HCT116 (cell line): ENCODE results near the gene PCK2. TPM values are rescaled to one million over a fixed set of nuclear protein-coding genes. Genes with fewer than 3 reads are reported as not detected.
A peak's percentile ranks its signal among the peaks of the same experiment; 100 is the strongest.

Experiments used
- ATAC-seq: fragments of 200-7000 bp; cut with Tn5 transposase; 2 replicates; pipeline ENCODE4 v1.9.1; 2020; ENCODE audit warnings: mild to moderate bottlenecking, moderate library complexity
- BruUV-seq: library from RNA; stranded (reverse); fragments of 400-500 nt; replicated peaks from 2 replicates; lab custom pipeline; 2021; lab: Mats Ljungman, UMichigan
- CTCF ChIA-PET: fragments of 300-600 bp; sonication (Branson Sonifier 250); formaldehyde crosslinking; loops from one replicate; lab custom pipeline; 2021; ENCODE audit warnings: antibody characterized with exemption; lab: Charles Lee
- POLR2A ChIA-PET: fragments of 300-600, 350-600 bp; sonication (Branson Sonifier 250); formaldehyde crosslinking; loops from one replicate; lab custom pipeline; 2021; ENCODE audit warnings: antibody characterized with exemption; lab: Charles Lee
- RAD21 ChIA-PET, 2 experiments: fragments of 300-600 bp; sonication (Branson Sonifier 250); formaldehyde crosslinking; loops; one replicate each; lab custom pipeline; 2023; ENCODE audit warnings: low total read pairs in 2 of 2; ENCODE audit not compliant: uncharacterized antibody in 2 of 2, unreplicated experiment in 2 of 2, low non-redundant PET in 1 of 2; lab: Charles Lee
- DNase-seq: peaks from one replicate; pipeline ENCODE4 v3.0.0-alpha.2; 2010; ENCODE audit warnings: low read depth, low spot score
- H2AFZ ChIP-seq: fragments of 200-600 bp; shearing (Covaris generic), sonication (generic); 2 replicates; pipeline ENCODE4 v1.6.1; 2017; ENCODE audit warnings: low read depth, mixed run types, mixed read lengths, antibody characterized with exemption, low read length; ENCODE audit not compliant: poor library complexity, severe bottlenecking
- H3K27ac ChIP-seq: 2 replicates; pipeline ENCODE4 v1.5.1; 2012; ENCODE audit warnings: low read depth, low read length
- H3K27me3 ChIP-seq: fragments of 200-600 bp; sonication (generic); 2 replicates; pipeline ENCODE4 v1.6.1; 2016; ENCODE audit warnings: mixed run types, low read length, mixed read lengths; ENCODE audit not compliant: insufficient read depth
- H3K36me3 ChIP-seq, 2 experiments: fragments of 200-500 bp in 1 of 2; fragments of 200-600 bp in 1 of 2; sonication (Bioruptor generic) in 1 of 2; sonication (generic) in 1 of 2; 2 replicates each; pipeline versions ENCODE4 v1.5.1 to v1.6.1; 2014 to 2016; ENCODE audit warnings: low read length in 2 of 2, inconsistent platforms in 1 of 2, mixed read lengths in 1 of 2, mixed run types in 1 of 2; ENCODE audit not compliant: insufficient read depth in 2 of 2, control insufficient read depth in 1 of 2
- H3K4me1 ChIP-seq, 2 experiments: fragments of 200-600 bp in 1 of 2; sonication (generic) in 1 of 2; 2 replicates each; pipeline versions ENCODE4 v1.5.1 to v1.6.1; 2012 to 2017; ENCODE audit warnings: low read length in 2 of 2, inconsistent platforms in 1 of 2, mild to moderate bottlenecking in 1 of 2, mixed read lengths in 1 of 2, mixed run types in 1 of 2, moderate library complexity in 1 of 2; ENCODE audit not compliant: insufficient read depth in 2 of 2, control insufficient read depth in 1 of 2
- H3K4me2 ChIP-seq: fragments of 200-600 bp; sonication (generic); 2 replicates; pipeline ENCODE4 v1.6.1; 2017; ENCODE audit warnings: mixed run types, low read length, mixed read lengths
- H3K4me3 ChIP-seq, 2 experiments: fragments of 200-600 bp in 1 of 2; sonication (generic) in 1 of 2; replicated peaks in 1 of 2; 2 replicates each; pipeline ENCODE4 v1.5.1; 2011 to 2016; ENCODE audit warnings: low read length in 2 of 2, control low read depth in 1 of 2, low read depth in 1 of 2, mild to moderate bottlenecking in 1 of 2, mixed read lengths in 1 of 2, mixed run types in 1 of 2
- H3K79me2 ChIP-seq: fragments of 200-600 bp; sonication (generic); 2 replicates; pipeline ENCODE4 v1.6.1; 2017; ENCODE audit warnings: mild to moderate bottlenecking, mixed run types, low read length, moderate library complexity, mixed read lengths; ENCODE audit not compliant: insufficient read depth
- H3K9ac ChIP-seq: fragments of 200-600 bp; sonication (generic); 2 replicates; pipeline ENCODE4 v1.6.1; 2016; ENCODE audit warnings: low read length, mixed read lengths
- H3K9me2 ChIP-seq: fragments of 200-600 bp; sonication (generic), shearing (Covaris generic); 2 replicates; pipeline ENCODE4 v1.6.1; 2017; ENCODE audit warnings: mixed run types, mild to moderate bottlenecking, moderate library complexity; ENCODE audit not compliant: insufficient read depth
- H3K9me3 ChIP-seq, 2 experiments: fragments of 200-500 bp in 1 of 2; fragments of 200-600 bp in 1 of 2; sonication (Bioruptor generic) in 1 of 2; sonication (generic) in 1 of 2; 2 replicates each; pipeline ENCODE4 v1.6.1; 2014 to 2017; ENCODE audit warnings: low read length in 2 of 2, mixed read lengths in 2 of 2, inconsistent platforms in 1 of 2, low read depth in 1 of 2, mild to moderate bottlenecking in 1 of 2, mixed run types in 1 of 2, moderate library complexity in 1 of 2; ENCODE audit not compliant: control insufficient read depth in 1 of 2, insufficient read depth in 1 of 2
- H4K20me1 ChIP-seq: fragments of 200-600 bp; sonication (generic), shearing (Covaris generic); 2 replicates; pipeline ENCODE4 v1.6.1; 2017; ENCODE audit warnings: mixed run types, mild to moderate bottlenecking, moderate library complexity; ENCODE audit not compliant: insufficient read depth
- CEBPB ChIP-seq: IDR thresholded peaks from 2 replicates; pipeline ENCODE4 v1.6.1; 2012; ENCODE audit warnings: low read depth
- CTCF ChIP-seq, 3 experiments: fragments of 200-600 bp in 1 of 3; sonication (generic) in 1 of 3; IDR thresholded peaks in 2 of 3; conservative IDR thresholded peaks in 1 of 3; 2 replicates each; pipeline ENCODE4 v1.5.1; 2012 to 2017; ENCODE audit warnings: low read depth in 2 of 3, low read length in 2 of 3, antibody characterized with exemption in 1 of 3, borderline replicate concordance in 1 of 3, control low read depth in 1 of 3, mild to moderate bottlenecking in 1 of 3, mixed read lengths in 1 of 3, mixed run types in 1 of 3, moderate library complexity in 1 of 3; ENCODE audit not compliant: insufficient read depth in 1 of 3
- FOSL1 ChIP-seq: IDR thresholded peaks from 2 replicates; pipeline ENCODE4 v1.6.1; 2012; ENCODE audit warnings: low read depth
- POLR2A ChIP-seq: IDR thresholded peaks from 2 replicates; pipeline ENCODE4 v1.7.0; 2011; ENCODE audit warnings: borderline replicate concordance; ENCODE audit not compliant: insufficient read depth, insufficient read length; ENCODE audit errors: extremely low read depth
- POLR2AphosphoS5 ChIP-seq: IDR thresholded peaks from 2 replicates; pipeline ENCODE4 v1.6.1; 2011; ENCODE audit warnings: mild to moderate bottlenecking, low read depth, low read length, moderate library complexity
- REST ChIP-seq: IDR thresholded peaks from 2 replicates; pipeline ENCODE4 v1.6.1; 2012; ENCODE audit warnings: low read depth
- TCF7L2 ChIP-seq: IDR thresholded peaks from 2 replicates; pipeline ENCODE4 v1.7.0; 2011; ENCODE audit warnings: borderline replicate concordance, inconsistent platforms; ENCODE audit not compliant: insufficient read depth, insufficient read length; ENCODE audit errors: extremely low read depth
- YY1 ChIP-seq: IDR thresholded peaks from 2 replicates; pipeline ENCODE4 v1.6.1; 2011; ENCODE audit warnings: low read length, low read depth, moderate library complexity, mild to moderate bottlenecking; ENCODE audit not compliant: insufficient replicate concordance; ENCODE audit errors: extremely low read depth
- ZNF274 ChIP-seq: fragments of 200-500 bp; sonication (Bioruptor generic); IDR thresholded peaks from 2 replicates; pipeline ENCODE4 v1.6.1; 2014; ENCODE audit warnings: mild to moderate bottlenecking, low read depth, low read length, inconsistent platforms
- intact Hi-C: fragments of 100-400 bp; cut with micrococcal nuclease; formaldehyde crosslinking; loops from 2 replicates; pipeline ENCODE4 v1.10.0; 2022
- total RNA-seq: library from RNA; stranded (reverse); gene quantifications from one replicate; pipeline ENCODE4 v1.2.1, GENCODE V29; 2021; ENCODE audit not compliant: unreplicated experiment

PCK2 gene
- total RNA-seq, 1 experiment from 2014 or later, result 94.1 TPM

- no peak overlapping the region for H2AFZ ChIP-seq
- no peaks in the 10 kb centered on the region for H3K9me3 ChIP-seq
- no peaks in the 10 kb centered on the region for H3K79me2 ChIP-seq
- no peak overlapping the region for H3K27ac ChIP-seq
- POLR2A ChIA-PET, result interaction anchor here (0.6 to 4.0 kb wide), 5 partner anchors 34 to 103 kb away, joined by 3 to 38 read pairs (median 7); partner anchors contain the start of genes DCAF11, IRF9, NRL and PCK2
- intact Hi-C loops, result loop anchor here (1.0 to 5.0 kb wide), 5 partner anchors 32 to 239 kb away; partner anchors contain the start of genes DHRS1, IRF9 and NOP9
- H3K4me2 ChIP-seq, result no peak overlapping the region
- H3K36me3 ChIP-seq, result no peaks in the 10 kb centered on the region
- no peaks in the 10 kb centered on the region for H4K20me1 ChIP-seq
- RAD21 ChIA-PET, result interaction anchor here (0.6 to 3.0 kb wide), 13 partner anchors 31 to 270 kb away, joined by 3 to 35 read pairs (median 3); partner anchors contain the start of genes PCK2 (in 2 of the 2), CIDEB (in 1 of the 2), DCAF11 (in 1 of the 2) and NRL (in 1 of the 2)
- H3K9ac ChIP-seq, result no peak overlapping the region
- no peak overlapping the region for H3K4me3 ChIP-seq
- DNase-seq, result no peak
- H3K4me1 ChIP-seq, result peaks cover 0 to 8% of the 10 kb centered on the region in 2 experiments; a peak in 3 of 4 replicates
- no peaks in the 10 kb centered on the region for H3K27me3 ChIP-seq
- no peaks in the 10 kb centered on the region for H3K9me2 ChIP-seq
- no TSS peak for BruUV-seq
- no peak for TF ChIP-seq POLR2A
- TF ChIP-seq FOSL1, result no peak
- CTCF ChIA-PET, result interaction anchor here (0.9 to 5.7 kb wide), 18 partner anchors 9 to 250 kb away, joined by 3 to 149 read pairs (median 7); partner anchors contain the start of genes CHMP4A, CIDEB, DCAF11 and IRF9
- ATAC-seq, result peak; percentile 36
Observed at GRCh38 chr14:24057867-24058259, 36.2 kb upstream of the PCK2 start.

GRCh38 chr14:24058260-24058950 is 35.7 kb upstream of the PCK2 start:
- Histone ChIP-seq H3K27ac (no peak overlapping the region), H4K20me1 (no peaks in the 10 kb centered on the region), H3K9me3 (no peaks in the 10 kb centered on the region), H3K4me3 (no peak overlapping the region), H3K79me2 (no peaks in the 10 kb centered on the region), H2AFZ (no peak overlapping the region), H3K27me3 (no peaks in the 10 kb centered on the region), H3K9me2 (no peaks in the 10 kb centered on the region), H3K4me2 (no peak overlapping the region), H3K9ac (no peak overlapping the region), H3K36me3 (no peaks in the 10 kb centered on the region), H3K4me1 (peaks cover 0 to 3% of the 10 kb centered on the region in 2 experiments; a peak in 1 of 4 replicates)
- ChIA-PET CTCF (interaction anchor here (0.7 to 5.7 kb wide), 20 partner anchors 8 to 250 kb away, joined by 3 to 149 read pairs (median 6); partner anchors contain the start of genes CHMP4A, CIDEB, CPNE6 and DCAF11), RAD21 (interaction anchor here (0.7 to 3.0 kb wide), 12 partner anchors 30 to 250 kb away, joined by 3 to 35 read pairs (median 4); partner anchors contain the start of genes PCK2 (in 2 of the 2), CIDEB (in 1 of the 2), DCAF11 (in 1 of the 2) and NRL (in 1 of the 2)), POLR2A (interaction anchor here (0.6 to 4.0 kb wide), 5 partner anchors 34 to 102 kb away, joined by 3 to 38 read pairs (median 9); partner anchors contain the start of genes DCAF11, IRF9, NRL and PCK2)
- BruUV-seq, result no TSS peak
- ATAC-seq, result peak; percentile 92
- no peak for DNase-seq
- intact Hi-C loops, result loop anchor here (1.0 to 5.0 kb wide), 5 partner anchors 32 to 239 kb away; partner anchors contain the start of genes DHRS1, IRF9 and NOP9
- no peak for TF ChIP-seq POLR2A
- TF ChIP-seq CTCF (IDR thresholded peaks at IDR 0.05 in 2 of 3, conservative IDR thresholded peaks at IDR 0.05 in 1 of 3; ENCODE audit: borderline replicate concordance in 1 of 3, insufficient read depth in 1 of 3, low read depth in 2 of 3, low read length in 2 of 3), result peak; percentile 72 to 89 (median 87); a peak in 5 of 6 replicates
- TF ChIP-seq YY1, result peak; percentile 11
- no peak for TF ChIP-seq REST
- TF ChIP-seq TCF7L2, result no peak
- TF ChIP-seq CEBPB, result no peak
- TF ChIP-seq FOSL1, result no peak
- TF ChIP-seq ZNF274, result no peak
- TF ChIP-seq POLR2AphosphoS5, result no peak
